GM23338 (cell line): ENCODE measurements around the gene YTHDF1. TPM values are rescaled to one million over a fixed set of nuclear protein-coding genes. Genes with fewer than 3 reads are reported as not detected.

Source experiments
- ATAC-seq: fragments of 200-7000 bp; cut with Tn5 transposase; 3 replicates; pipeline ENCODE4 v1.9.1; 2020
- DNase-seq: peaks from one replicate; pipeline ENCODE4 v3.0.0-alpha.2; 2015; ENCODE audit warnings: low spot score
- H2AFZ ChIP-seq: fragments of 200-600 bp; sonication (generic); 2 replicates; pipeline ENCODE4 v1.8.0; 2016; ENCODE audit warnings: antibody characterized with exemption, mild to moderate bottlenecking, moderate library complexity
- H3F3A ChIP-seq: fragments of 200-600 bp; sonication (generic); replicated peaks from 2 replicates; pipeline ENCODE4 v1.8.0; 2017; ENCODE audit warnings: antibody characterized with exemption, mixed run types, low read depth
- H3K27ac ChIP-seq: fragments of 200-600 bp; sonication (generic); 2 replicates; pipeline ENCODE4 v1.6.1; 2016; ENCODE audit warnings: low read depth
- H3K27me3 ChIP-seq: fragments of 200-600 bp; sonication (generic); 2 replicates; pipeline ENCODE4 v1.8.0; 2016; ENCODE audit warnings: mild to moderate bottlenecking, mixed run types, moderate library complexity; ENCODE audit not compliant: insufficient read depth
- H3K36me3 ChIP-seq: fragments of 200-600 bp; sonication (generic); 2 replicates; pipeline ENCODE4 v1.8.0; 2016; ENCODE audit warnings: mild to moderate bottlenecking; ENCODE audit not compliant: insufficient read depth
- H3K4me1 ChIP-seq: fragments of 200-600 bp; sonication (generic); 2 replicates; pipeline ENCODE4 v1.8.0; 2016; ENCODE audit warnings: mild to moderate bottlenecking, moderate library complexity; ENCODE audit not compliant: insufficient read depth
- H3K4me2 ChIP-seq: fragments of 200-600 bp; sonication (generic); 2 replicates; pipeline ENCODE4 v1.7.1; 2017; ENCODE audit warnings: mixed run types
- H3K4me3 ChIP-seq: fragments of 200-600 bp; sonication (generic); 2 replicates; pipeline ENCODE4 v1.6.1; 2016; ENCODE audit warnings: mixed run types
- H3K79me2 ChIP-seq: fragments of 200-600 bp; sonication (generic); replicated peaks from 2 replicates; pipeline ENCODE4 v1.8.0; 2017; ENCODE audit warnings: mild to moderate bottlenecking; ENCODE audit not compliant: insufficient read depth
- H3K9me2 ChIP-seq: fragments of 200-600 bp; sonication (generic); 2 replicates; pipeline ENCODE4 v1.8.0; 2017; ENCODE audit not compliant: insufficient read depth
- H4K20me1 ChIP-seq: fragments of 200-600 bp; sonication (generic); replicated peaks from 2 replicates; pipeline ENCODE4 v1.8.0; 2017; ENCODE audit warnings: mild to moderate bottlenecking; ENCODE audit not compliant: insufficient read depth
- H3K27ac Mint-ChIP-seq: 2 replicates; pipeline ENCODE4 v1.8.0; 2020; ENCODE audit warnings: inconsistent platforms, mild to moderate bottlenecking, moderate library complexity, mixed read lengths
- H3K27me3 Mint-ChIP-seq: 3 replicates; pipeline ENCODE4 v1.8.0; 2022; ENCODE audit warnings: low read depth, mild to moderate bottlenecking, moderate library complexity, mixed read lengths, inconsistent platforms; ENCODE audit not compliant: insufficient read depth, poor library complexity
- H3K36me3 Mint-ChIP-seq: 3 replicates; pipeline ENCODE4 v1.8.0; 2021; ENCODE audit warnings: low read depth, mild to moderate bottlenecking, inconsistent platforms, moderate library complexity, mixed read lengths
- H3K4me1 Mint-ChIP-seq: 3 replicates; pipeline ENCODE4 v1.8.0; 2020; ENCODE audit warnings: mild to moderate bottlenecking, inconsistent platforms, mixed read lengths
- H3K4me3 Mint-ChIP-seq: 3 replicates; pipeline ENCODE4 v1.8.0; 2021; ENCODE audit warnings: moderate library complexity, mild to moderate bottlenecking, inconsistent platforms, mixed read lengths
- H3K9me3 Mint-ChIP-seq: 3 replicates; pipeline ENCODE4 v1.8.0; 2020; ENCODE audit warnings: moderate library complexity, mild to moderate bottlenecking, inconsistent platforms, mixed read lengths
- ETS1 ChIP-seq: IDR thresholded peaks from 2 replicates; pipeline ENCODE4 v1.6.1; 2016; ENCODE audit warnings: antibody characterized with exemption
- REST ChIP-seq: IDR thresholded peaks from one replicate; pipeline ENCODE4 v1.6.1; 2018; ENCODE audit warnings: antibody characterized with exemption; ENCODE audit not compliant: unreplicated experiment
- ZNF462 ChIP-seq: fragments of 250-450 bp; sonication (Bioruptor Pico); IDR thresholded peaks from 2 replicates; pipeline ENCODE4 v1.5.0; 2020; ENCODE audit warnings: mild to moderate bottlenecking, moderate library complexity
- polyA plus RNA-seq: library from polyadenylated mRNA; unstranded; fragments of >200 nt; fragmentation: Nextera tagmentation; extraction: Ambion mirVana; gene quantifications from 2 replicates; pipeline ENCODE4 v1.2.1, GENCODE V29; 2016
- total RNA-seq: library from RNA; depleted of rRNA; stranded (reverse); fragments of >200 nt; shearing (Covaris generic); gene quantifications from 2 replicates; pipeline ENCODE4 v1.2.3, GENCODE V29; 2014

The YTHDF1 gene
- total and polyA plus RNA-seq, 2 experiments from 2014 or later: 30.9 to 64.3 TPM

GRCh38 chr20:63248835-63249591 lies 33.1 kb upstream of the YTHDF1 start (continued):
- TF ChIP-seq ZNF462 (CRISPR knock-in tag) (no peak), REST (no peak)

- Histone ChIP-seq H3K4me1 (no peaks in the 10 kb centered on the region; the same call in 1 of the 2 replicates), H3K4me2 (no peak overlapping the region), H3K79me2 (no peaks in the 10 kb centered on the region), H3K27me3 (peaks cover 12% of the 10 kb centered on the region), H2AFZ (no peak overlapping the region), H3K36me3 (no peaks in the 10 kb centered on the region), H4K20me1 (no peaks in the 10 kb centered on the region), H3K4me3 (no peak overlapping the region), H3K27ac (no peak overlapping the region), H3K9me2 (no peaks in the 10 kb centered on the region), H3F3A (no peaks in the 10 kb centered on the region)
- H3K9me3 Mint-ChIP-seq: peaks cover 3% of the 10 kb centered on the region; the same call in 2 of the 3 replicates
- H3K27me3 Mint-ChIP-seq: peaks cover 21% of the 10 kb centered on the region
- H3K36me3 Mint-ChIP-seq: no peaks in the 10 kb centered on the region
- H3K4me3 Mint-ChIP-seq: no peak overlapping the region
- ATAC-seq (peak; percentile 11), DNase-seq (no peak)
- no peak overlapping the region for H3K27ac Mint-ChIP-seq
- peaks cover 20% of the 10 kb centered on the region for H3K4me1 Mint-ChIP-seq
- no peak for TF ChIP-seq ETS1
These were observed 31.8 kb upstream of the YTHDF1 start for GRCh38 chr20:63247671-63248228.
